ENCODE measurements around the gene ARHGEF28.

DNA sequence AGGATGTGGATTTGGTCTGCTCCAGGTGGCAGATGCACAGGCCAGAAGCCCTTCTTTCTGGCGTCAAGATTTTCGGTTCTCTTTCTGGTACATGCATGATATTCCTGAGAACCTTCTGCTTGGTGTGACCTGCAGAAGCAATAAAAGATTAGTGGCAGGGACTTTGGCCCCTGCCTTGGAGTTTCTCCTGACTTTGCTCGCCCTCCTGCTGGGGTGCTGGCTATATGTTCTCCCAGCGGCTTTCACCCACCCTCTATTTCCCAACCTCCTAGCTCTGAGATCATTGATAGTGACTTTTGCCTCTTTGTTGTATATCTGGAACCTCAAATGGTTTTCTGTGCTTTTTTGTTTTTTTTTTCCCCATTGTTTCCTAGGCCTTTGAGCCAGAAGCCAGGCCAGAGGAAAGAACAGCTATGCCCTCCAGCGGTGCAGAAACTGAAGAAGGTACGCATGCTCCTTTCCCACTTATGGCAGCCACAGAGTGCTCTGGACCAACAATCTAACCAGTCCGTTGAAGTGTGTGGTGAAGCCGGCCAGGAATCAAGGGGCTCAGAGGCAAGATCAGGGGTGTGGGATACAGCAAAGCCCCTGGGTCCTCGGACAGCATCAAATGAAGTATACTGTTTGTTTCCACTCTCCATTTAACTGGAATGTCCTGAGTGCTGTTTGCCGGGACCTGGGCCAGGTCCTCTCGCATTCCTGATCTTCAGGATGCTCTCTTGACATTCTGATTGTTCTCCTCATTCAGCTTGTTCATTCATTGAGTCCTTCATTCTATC is 154.5 kb downstream of the ARHGEF28 start:
- TF ChIP-seq, protein P1, sequence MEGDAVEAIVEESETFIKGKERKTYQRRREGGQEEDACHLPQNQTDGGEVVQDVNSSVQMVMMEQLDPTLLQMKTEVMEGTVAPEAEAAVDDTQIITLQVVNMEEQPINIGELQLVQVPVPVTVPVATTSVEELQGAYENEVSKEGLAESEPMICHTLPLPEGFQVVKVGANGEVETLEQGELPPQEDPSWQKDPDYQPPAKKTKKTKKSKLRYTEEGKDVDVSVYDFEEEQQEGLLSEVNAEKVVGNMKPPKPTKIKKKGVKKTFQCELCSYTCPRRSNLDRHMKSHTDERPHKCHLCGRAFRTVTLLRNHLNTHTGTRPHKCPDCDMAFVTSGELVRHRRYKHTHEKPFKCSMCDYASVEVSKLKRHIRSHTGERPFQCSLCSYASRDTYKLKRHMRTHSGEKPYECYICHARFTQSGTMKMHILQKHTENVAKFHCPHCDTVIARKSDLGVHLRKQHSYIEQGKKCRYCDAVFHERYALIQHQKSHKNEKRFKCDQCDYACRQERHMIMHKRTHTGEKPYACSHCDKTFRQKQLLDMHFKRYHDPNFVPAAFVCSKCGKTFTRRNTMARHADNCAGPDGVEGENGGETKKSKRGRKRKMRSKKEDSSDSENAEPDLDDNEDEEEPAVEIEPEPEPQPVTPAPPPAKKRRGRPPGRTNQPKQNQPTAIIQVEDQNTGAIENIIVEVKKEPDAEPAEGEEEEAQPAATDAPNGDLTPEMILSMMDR (conservative IDR thresholded peaks at IDR 0.05; ENCODE audit: low read depth, low read length): no peak
- no peak for TF ChIP-seq BHLHE40 (IDR thresholded peaks at IDR 0.05; ENCODE audit: low read depth, low read length)
- TF ChIP-seq MAFK (IDR thresholded peaks at IDR 0.05; ENCODE audit: low read depth, low read length): no peak
- TF ChIP-seq FOS (IDR thresholded peaks at IDR 0.05; ENCODE audit: low read depth, low read length): no peak
- TF ChIP-seq MAZ (IDR thresholded peaks at IDR 0.05; ENCODE audit: borderline replicate concordance, low read depth, low read length): no peak
- no peak for TF ChIP-seq POLR2A (IDR thresholded peaks at IDR 0.05; ENCODE audit: low read depth, low read length)
- no peak for TF ChIP-seq RAD21 (IDR thresholded peaks at IDR 0.05; ENCODE audit: low read length)
- TF ChIP-seq MXI1 (IDR thresholded peaks at IDR 0.05; ENCODE audit: borderline replicate concordance, low read depth, low read length): no peak
- TF ChIP-seq, protein P2, sequence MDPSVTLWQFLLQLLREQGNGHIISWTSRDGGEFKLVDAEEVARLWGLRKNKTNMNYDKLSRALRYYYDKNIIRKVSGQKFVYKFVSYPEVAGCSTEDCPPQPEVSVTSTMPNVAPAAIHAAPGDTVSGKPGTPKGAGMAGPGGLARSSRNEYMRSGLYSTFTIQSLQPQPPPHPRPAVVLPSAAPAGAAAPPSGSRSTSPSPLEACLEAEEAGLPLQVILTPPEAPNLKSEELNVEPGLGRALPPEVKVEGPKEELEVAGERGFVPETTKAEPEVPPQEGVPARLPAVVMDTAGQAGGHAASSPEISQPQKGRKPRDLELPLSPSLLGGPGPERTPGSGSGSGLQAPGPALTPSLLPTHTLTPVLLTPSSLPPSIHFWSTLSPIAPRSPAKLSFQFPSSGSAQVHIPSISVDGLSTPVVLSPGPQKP (IDR thresholded peaks at IDR 0.05; ENCODE audit: borderline replicate concordance, low read depth, low read length): no peak
- no peak for TF ChIP-seq CEBPB (IDR thresholded peaks at IDR 0.05; ENCODE audit: low read depth, low read length)
- TF ChIP-seq, protein P3, sequence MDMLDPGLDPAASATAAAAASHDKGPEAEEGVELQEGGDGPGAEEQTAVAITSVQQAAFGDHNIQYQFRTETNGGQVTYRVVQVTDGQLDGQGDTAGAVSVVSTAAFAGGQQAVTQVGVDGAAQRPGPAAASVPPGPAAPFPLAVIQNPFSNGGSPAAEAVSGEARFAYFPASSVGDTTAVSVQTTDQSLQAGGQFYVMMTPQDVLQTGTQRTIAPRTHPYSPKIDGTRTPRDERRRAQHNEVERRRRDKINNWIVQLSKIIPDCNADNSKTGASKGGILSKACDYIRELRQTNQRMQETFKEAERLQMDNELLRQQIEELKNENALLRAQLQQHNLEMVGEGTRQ (IDR thresholded peaks at IDR 0.05; ENCODE audit: low read depth, low read length): no peak
- no peak for TF ChIP-seq RCOR1 (IDR thresholded peaks at IDR 0.05; ENCODE audit: insufficient replicate concordance, low read length)
